ENCODE results near the gene HNRNPR. TPM values are rescaled to one million over a fixed set of nuclear protein-coding genes. Genes with fewer than 3 reads are reported as not detected.

The HNRNPR gene
- total RNA-seq, 1 experiment from 2014 or later: 198 TPM

GRCh38 chr1:23384312-23385058, 40.4 kb upstream of the HNRNPR start:
- no peaks in the 10 kb centered on the region for H4K20me1 ChIP-seq (ENCODE audit: insufficient read depth)
- no peak overlapping the region for H3K27ac ChIP-seq
- CTCF ChIA-PET: interaction anchor here (0.6 to 0.7 kb wide), 2 partner anchors 285 to 1865 kb away, joined by 3 to 9 read pairs; no protein-coding TSS in a partner anchor
- H3F3A ChIP-seq (ENCODE audit: insufficient read depth, low read depth): peaks cover 12% of the 10 kb centered on the region; the same call in 1 of the 2 replicates
- H3K36me3 ChIP-seq (ENCODE audit: low read depth): no peaks in the 10 kb centered on the region
- H3K9me3 ChIP-seq (ENCODE audit: insufficient read depth, low read depth): no peaks in the 10 kb centered on the region
- peak overlapping the region; percentile 13 for H3K4me2 ChIP-seq
- H3K9me2 ChIP-seq (ENCODE audit: insufficient read depth): no peaks in the 10 kb centered on the region
- no peaks in the 10 kb centered on the region for H3K27me3 ChIP-seq (ENCODE audit: insufficient read depth, low read depth)
- peaks cover 6% of the 10 kb centered on the region; the same call in 1 of the 2 replicates for H3K4me1 ChIP-seq (replicated peaks; ENCODE audit: insufficient read depth)
- H3K79me2 ChIP-seq (ENCODE audit: low read depth): no peaks in the 10 kb centered on the region
- no TSS peak for BruUV-seq (replicated peaks)
- no peak overlapping the region for H2AFZ ChIP-seq
- POLR2A ChIA-PET (ENCODE audit: unreplicated experiment): interaction anchor here (0.6 to 0.7 kb wide), 2 partner anchors 33 to 120 kb away, joined by 3 to 5 read pairs; no protein-coding TSS in a partner anchor
- intact Hi-C loops (cut with micrococcal nuclease; ENCODE audit: unreplicated experiment): no loop called here
- H3K4me3 ChIP-seq: no peak overlapping the region
- TF ChIP-seq EZH2 (IDR thresholded peaks at IDR 0.05; ENCODE audit: low read depth) (no peak), CTCF (conservative IDR thresholded peaks at IDR 0.05) (no peak)
- peak in 1 of 2 experiments; percentile 84 for DNase-seq

DNA sequence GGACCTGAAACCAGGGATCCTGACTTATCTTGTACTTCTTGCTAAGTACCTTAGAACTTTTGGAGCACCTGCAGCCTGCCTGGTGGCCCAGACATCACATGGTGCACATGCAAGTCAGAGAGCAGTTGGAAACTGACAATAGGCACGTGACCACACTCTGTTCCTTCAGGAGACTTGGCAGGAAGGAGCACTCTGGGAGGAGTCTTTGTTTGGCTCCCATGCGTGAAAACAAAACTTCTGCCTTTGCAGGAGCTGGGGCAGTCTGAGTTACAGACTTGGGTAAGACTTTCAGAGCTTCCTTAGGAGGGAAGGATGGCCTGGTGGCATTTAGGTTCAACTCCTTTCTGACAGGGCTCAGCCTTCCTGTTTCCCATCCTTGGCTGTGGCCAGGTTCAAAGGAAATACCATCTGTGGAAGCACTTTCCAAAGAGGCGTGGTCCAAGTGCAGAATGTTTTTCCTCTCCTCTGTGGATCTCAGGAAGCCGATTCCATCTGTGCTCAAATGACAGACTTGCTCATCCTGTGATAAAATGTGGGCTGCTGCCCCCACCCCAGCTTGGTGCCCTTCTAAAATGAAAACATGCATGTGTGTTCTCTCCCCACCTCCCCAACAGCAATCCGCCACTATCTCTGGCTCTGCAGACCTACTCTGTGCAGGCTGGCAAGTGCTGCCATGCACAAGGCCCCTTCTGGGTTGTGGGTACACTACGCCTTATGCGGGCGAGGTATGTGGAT, 39.7 kb upstream of the HNRNPR start:
- no peaks in the 10 kb centered on the region for H3K9me3 ChIP-seq (ENCODE audit: insufficient read depth, low read depth)
- no peaks in the 10 kb centered on the region for H3K27me3 ChIP-seq (ENCODE audit: insufficient read depth, low read depth)
- POLR2A ChIA-PET (ENCODE audit: unreplicated experiment): no interaction called here
- no peaks in the 10 kb centered on the region for H4K20me1 ChIP-seq (ENCODE audit: insufficient read depth)
- no peak for DNase-seq
- H3K27ac ChIP-seq: no peak overlapping the region
- peaks cover 12% of the 10 kb centered on the region; the same call in 1 of the 2 replicates for H3F3A ChIP-seq (ENCODE audit: insufficient read depth, low read depth)
- TF ChIP-seq EZH2 (IDR thresholded peaks at IDR 0.05; ENCODE audit: low read depth) (no peak), CTCF (conservative IDR thresholded peaks at IDR 0.05) (no peak)
- H3K4me2 ChIP-seq: no peak overlapping the region
- H3K4me3 ChIP-seq: no peak overlapping the region
- CTCF ChIA-PET: interaction anchor here (0.7 kb wide), 1 partner anchor 284 kb away, joined by 9 read pairs; no protein-coding TSS in a partner anchor
- H3K79me2 ChIP-seq (ENCODE audit: low read depth): no peaks in the 10 kb centered on the region
- no peaks in the 10 kb centered on the region for H3K36me3 ChIP-seq (ENCODE audit: low read depth)
- H3K9me2 ChIP-seq (ENCODE audit: insufficient read depth): no peaks in the 10 kb centered on the region
- intact Hi-C loops (cut with micrococcal nuclease; ENCODE audit: unreplicated experiment): no loop called here
- H2AFZ ChIP-seq: no peak overlapping the region
- peaks cover 6% of the 10 kb centered on the region; the same call in 1 of the 2 replicates for H3K4me1 ChIP-seq (replicated peaks; ENCODE audit: insufficient read depth)
- BruUV-seq (replicated peaks): no TSS peak

- Histone ChIP-seq H3K9me3 (ENCODE audit: insufficient read depth, low read depth) (no peaks in the 10 kb centered on the region), H3K36me3 (ENCODE audit: low read depth) (no peaks in the 10 kb centered on the region), H3K4me1 (replicated peaks; ENCODE audit: insufficient read depth) (peaks cover 14% of the 10 kb centered on the region), H3K27me3 (ENCODE audit: insufficient read depth, low read depth) (no peaks in the 10 kb centered on the region), H3K4me3 (no peak overlapping the region), H2AFZ (no peak overlapping the region), H3K79me2 (ENCODE audit: low read depth) (no peaks in the 10 kb centered on the region), H3F3A (ENCODE audit: insufficient read depth, low read depth) (peaks cover 32% of the 10 kb centered on the region), H3K9me2 (ENCODE audit: insufficient read depth) (no peaks in the 10 kb centered on the region), H4K20me1 (ENCODE audit: insufficient read depth) (no peaks in the 10 kb centered on the region), H3K27ac (no peak overlapping the region), H3K4me2 (no peak overlapping the region)
- ChIA-PET POLR2A (ENCODE audit: unreplicated experiment) (interaction anchor here (0.6 kb wide), 1 partner anchor 306 kb away, joined by 4 read pairs; no protein-coding TSS in a partner anchor), CTCF (no interaction called here)
- intact Hi-C loops (cut with micrococcal nuclease; ENCODE audit: unreplicated experiment): no loop called here
- no TSS peak for BruUV-seq (replicated peaks)
- DNase-seq: no peak
- TF ChIP-seq CTCF (conservative IDR thresholded peaks at IDR 0.05) (no peak), EZH2 (IDR thresholded peaks at IDR 0.05; ENCODE audit: low read depth) (no peak)
Measured at GRCh38 chr1:23381233-23381885, 37.3 kb upstream of the HNRNPR start.

All from PC-9 (cell line).